GM18519 (cell line): Measurements from ENCODE around the gene KLHL12.

Experiments used
- ATAC-seq: cut with Tn5 transposase; IDR thresholded peaks from one replicate; pipeline ENCODE4 v1.9.1; 2021; ENCODE audit warnings: mild to moderate bottlenecking, moderate library complexity; ENCODE audit not compliant: unreplicated experiment, low FRiP score

The KLHL12 gene

DNA sequence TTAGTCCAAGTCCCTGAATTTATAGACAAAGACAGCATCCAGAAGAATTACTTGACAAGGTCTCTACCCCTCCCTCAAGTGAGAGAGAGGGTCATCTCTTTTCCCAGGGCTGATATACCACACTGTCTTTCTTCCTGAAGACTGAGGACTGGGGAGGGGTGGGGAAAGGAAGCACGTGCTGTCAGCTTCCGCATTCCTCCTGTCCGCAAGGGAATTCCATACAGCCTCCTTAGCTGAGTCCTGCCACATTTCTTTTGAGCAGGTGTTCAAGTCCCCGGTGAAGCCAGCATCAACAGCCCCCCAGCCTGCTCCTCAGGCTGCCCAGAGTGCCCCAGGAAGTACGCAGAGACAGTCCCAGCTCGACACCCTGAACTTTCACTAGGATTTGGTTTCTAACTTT lies 82.1 kb downstream of the KLHL12 start:
- no peak for ATAC-seq

DNA sequence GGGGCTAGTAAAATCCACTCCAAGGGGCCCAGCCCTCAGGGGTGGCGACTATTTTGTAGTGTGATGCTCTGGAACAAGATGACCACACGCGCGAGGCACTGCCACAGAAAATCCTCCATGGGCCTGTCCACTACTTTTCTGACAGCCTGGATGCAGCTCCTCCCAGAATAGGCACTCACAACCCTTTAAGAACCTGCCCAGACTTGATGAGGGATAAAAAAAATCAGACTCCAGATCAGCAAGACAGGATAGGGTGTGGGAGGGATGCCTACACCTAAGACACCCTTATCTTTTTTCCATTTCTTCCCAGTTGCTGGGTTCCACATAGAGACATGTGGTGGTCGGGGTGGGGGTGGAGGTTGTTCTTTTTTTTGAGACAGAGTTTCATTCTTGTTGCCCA lies 82.8 kb downstream of the KLHL12 start:
- no peak for ATAC-seq

DNA sequence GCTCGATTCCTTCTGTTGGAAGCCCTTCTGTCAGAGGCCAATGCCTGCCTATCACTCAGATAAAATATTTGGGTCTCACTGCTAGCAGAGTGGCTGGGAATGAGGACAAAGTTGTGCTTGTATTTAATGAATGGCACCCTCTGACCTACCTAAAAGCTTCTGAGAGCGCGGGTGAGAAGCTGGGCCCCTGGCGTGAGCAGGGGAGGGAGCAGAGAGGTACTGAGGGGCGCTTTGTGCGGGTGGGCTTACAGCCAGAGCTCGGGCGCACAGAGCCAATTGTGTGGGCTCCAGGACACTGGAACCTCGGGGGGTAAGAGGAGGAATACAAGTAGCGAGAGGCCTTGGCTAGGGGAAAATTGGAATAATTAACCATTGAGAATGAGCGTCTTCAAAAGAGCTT lies 84.0 kb downstream of the KLHL12 start:
- ATAC-seq, result no peak
